AG04449 (cell line): ENCODE results near the gene HS6ST2.

ENCODE experiments used
- CTCF ChIA-PET: fragments of 350-600 bp; formaldehyde crosslinking; extraction: SDS; loops from one replicate; lab custom pipeline; 2021; ENCODE audit warnings: antibody characterized with exemption; lab: Yijun Ruan, JAX
- POLR2A ChIA-PET: fragments of 400-600, 350-600 bp; formaldehyde crosslinking; extraction: SDS; loops from one replicate; lab custom pipeline; 2020; ENCODE audit warnings: antibody characterized with exemption, inconsistent platforms; lab: Yijun Ruan, JAX
- DNase-seq: peaks from one replicate; pipeline ENCODE4 v3.0.0-alpha.2; 2010; ENCODE audit warnings: low read depth, low spot score
- H3K4me3 ChIP-seq: 2 replicates; pipeline ENCODE4 v1.5.1; 2011; ENCODE audit warnings: low read depth, mild to moderate bottlenecking, control low read depth, low read length
- TF ChIP-seq, protein P1 (sequence below): IDR thresholded peaks from one replicate; pipeline ENCODE4 v1.5.1; 2011; ENCODE audit warnings: mild to moderate bottlenecking, moderate library complexity, low read length, control low read depth, inconsistent platforms; ENCODE audit not compliant: insufficient read depth; ENCODE audit errors: missing control alignments

Gene HS6ST2

DNA sequence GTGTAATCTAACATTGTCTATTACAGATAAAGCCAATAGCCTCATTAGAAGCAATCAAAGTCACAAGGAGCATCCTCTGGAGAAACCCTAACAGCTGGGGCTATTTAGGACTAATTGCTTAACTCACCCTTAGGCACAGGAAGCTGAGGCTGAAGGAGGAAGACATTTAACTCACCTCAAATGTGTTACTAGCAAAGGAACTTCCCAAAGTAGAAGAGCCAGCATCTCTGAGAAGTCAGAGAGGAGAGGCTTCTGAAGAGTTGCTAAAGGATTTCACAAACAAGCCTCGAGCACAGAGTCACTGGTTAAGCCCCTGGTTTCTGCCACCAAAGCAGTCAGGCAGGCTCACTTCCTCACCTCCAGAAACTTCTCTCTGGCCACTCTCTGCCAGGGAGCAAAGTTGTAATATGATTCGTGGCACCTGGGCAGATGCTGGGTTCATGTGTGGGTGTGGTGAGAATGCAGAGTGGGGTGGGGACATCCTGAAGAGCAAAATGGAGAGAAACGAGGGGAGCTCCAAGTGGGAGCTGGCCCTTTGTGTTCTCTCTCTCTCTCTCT lies 201.3 kb downstream of the HS6ST2 start:
- H3K4me3 ChIP-seq, result no peak overlapping the region
- ChIA-PET POLR2A (no interaction called here), CTCF (no interaction called here)
- DNase-seq, result no peak
- TF ChIP-seq, protein P1, sequence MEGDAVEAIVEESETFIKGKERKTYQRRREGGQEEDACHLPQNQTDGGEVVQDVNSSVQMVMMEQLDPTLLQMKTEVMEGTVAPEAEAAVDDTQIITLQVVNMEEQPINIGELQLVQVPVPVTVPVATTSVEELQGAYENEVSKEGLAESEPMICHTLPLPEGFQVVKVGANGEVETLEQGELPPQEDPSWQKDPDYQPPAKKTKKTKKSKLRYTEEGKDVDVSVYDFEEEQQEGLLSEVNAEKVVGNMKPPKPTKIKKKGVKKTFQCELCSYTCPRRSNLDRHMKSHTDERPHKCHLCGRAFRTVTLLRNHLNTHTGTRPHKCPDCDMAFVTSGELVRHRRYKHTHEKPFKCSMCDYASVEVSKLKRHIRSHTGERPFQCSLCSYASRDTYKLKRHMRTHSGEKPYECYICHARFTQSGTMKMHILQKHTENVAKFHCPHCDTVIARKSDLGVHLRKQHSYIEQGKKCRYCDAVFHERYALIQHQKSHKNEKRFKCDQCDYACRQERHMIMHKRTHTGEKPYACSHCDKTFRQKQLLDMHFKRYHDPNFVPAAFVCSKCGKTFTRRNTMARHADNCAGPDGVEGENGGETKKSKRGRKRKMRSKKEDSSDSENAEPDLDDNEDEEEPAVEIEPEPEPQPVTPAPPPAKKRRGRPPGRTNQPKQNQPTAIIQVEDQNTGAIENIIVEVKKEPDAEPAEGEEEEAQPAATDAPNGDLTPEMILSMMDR, result no peak

DNA sequence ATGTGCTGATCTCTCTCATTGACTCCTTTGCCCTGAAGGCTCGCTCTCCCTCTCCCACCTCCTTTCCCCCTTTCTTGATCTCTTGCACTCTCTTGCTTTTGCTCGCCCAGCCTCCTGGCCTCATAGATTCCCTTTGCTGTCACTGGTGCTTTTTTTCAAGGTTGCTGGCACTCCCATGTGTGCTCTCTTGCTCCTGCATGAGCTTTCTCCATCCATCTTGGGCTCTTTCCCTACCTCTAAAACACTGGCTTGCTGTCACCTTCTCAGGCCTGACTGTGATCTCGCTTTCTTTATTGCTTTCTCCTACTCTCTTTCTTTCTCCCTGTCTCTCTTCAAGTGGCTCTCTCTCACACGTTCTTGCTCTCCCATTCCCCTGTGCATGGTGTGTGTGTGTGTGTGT lies 202.0 kb downstream of the HS6ST2 start:
- ChIA-PET POLR2A (no interaction called here), CTCF (no interaction called here)
- no peak overlapping the region for H3K4me3 ChIP-seq
- TF ChIP-seq, protein P1, result no peak
- no peak for DNase-seq

DNA sequence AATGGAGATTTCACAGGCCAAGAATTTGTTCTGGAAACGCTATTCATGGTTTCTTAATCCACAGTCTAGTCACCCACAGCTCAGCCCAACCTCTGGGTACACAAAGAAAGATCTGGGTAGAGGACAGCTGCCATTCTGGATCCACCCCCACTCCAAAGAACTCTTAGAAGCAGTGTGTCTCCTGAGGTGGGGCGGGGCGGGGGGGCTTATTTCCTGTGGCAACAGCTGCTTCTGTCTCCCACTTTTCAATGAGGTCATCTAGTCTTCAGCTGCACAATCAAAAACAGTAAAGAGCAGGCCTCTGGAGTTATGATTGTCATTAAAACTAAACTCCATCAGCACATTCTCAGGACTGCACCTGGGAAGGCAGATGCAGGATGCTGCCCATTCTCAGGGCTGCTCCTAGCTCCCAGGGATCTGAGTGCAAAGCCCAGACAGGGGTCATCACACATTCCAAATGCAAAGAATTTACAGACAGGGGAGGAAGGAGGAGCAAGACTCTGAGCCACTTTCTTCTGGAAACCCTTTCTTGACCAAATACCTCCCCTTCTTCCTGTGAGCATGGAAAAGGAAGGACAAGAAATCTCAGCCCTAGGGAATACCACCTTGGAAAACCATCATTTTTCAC lies 207.3 kb downstream of the HS6ST2 start:
- TF ChIP-seq, protein P1, result no peak
- CTCF ChIA-PET, result no interaction called here
- H3K4me3 ChIP-seq, result no peak overlapping the region
- no peak for DNase-seq
- POLR2A ChIA-PET, result no interaction called here

DNA sequence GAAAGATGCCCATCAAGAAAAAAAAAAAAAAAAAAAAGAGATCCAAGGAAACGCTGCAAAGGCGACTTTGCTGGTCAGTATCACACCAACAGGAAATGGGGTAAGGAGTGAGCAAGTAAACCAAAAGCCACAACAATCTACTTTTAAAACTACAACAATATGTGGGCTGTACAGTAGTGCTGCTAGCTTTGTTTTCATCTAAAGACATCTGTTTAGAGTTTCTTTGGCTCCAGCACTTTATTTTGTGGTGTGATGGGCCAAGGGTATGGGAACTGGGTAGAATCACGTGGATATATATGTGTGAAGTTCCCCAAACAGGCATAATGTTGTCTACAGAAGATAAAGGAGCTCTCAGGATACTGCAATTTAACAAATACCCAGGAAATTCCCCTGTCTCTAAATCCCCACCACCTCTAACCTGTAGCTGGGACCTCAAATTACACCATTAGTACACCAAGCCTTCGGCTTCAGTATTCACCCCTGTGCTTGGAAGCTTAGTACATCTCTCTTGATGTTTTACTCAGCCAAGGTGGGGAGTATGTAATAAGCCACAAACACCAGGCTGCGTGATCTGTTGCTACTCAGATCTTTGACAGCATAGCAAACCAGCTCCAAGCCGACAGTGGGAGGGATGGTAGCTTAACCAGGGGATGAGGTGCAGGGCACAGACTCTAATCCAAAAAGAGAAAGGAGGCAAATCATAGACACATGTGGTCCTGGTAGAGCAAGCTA lies 207.9 kb downstream of the HS6ST2 start:
- H3K4me3 ChIP-seq, result no peak overlapping the region
- CTCF ChIA-PET, result no interaction called here
- TF ChIP-seq, protein P1, result no peak

DNA sequence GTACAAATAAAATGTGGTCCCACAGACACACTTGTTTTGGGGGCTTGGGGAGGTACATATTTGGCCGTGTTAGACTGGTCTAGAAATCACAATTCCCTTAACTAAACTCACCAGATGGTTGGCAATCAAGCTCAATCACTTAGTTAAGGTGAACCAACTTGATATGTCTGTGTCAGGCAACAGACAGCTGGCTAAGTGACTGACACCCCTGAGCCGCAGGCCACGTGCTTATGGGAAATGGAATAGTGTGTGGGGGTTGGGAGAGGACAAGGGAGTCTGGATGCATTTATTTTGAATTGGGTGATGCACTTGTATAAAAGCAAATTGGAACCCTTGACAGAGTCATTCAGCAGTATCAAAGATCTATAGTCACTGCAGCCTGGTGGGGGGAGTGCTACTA lies 209.0 kb downstream of the HS6ST2 start:
- H3K4me3 ChIP-seq, result no peak overlapping the region
- ChIA-PET CTCF (no interaction called here), POLR2A (no interaction called here)
- DNase-seq, result no peak
- TF ChIP-seq, protein P1, result no peak

More for the DNA sequence above, 207.9 kb downstream of the HS6ST2 start:
- POLR2A ChIA-PET, result no interaction called here
- no peak for DNase-seq

DNA sequence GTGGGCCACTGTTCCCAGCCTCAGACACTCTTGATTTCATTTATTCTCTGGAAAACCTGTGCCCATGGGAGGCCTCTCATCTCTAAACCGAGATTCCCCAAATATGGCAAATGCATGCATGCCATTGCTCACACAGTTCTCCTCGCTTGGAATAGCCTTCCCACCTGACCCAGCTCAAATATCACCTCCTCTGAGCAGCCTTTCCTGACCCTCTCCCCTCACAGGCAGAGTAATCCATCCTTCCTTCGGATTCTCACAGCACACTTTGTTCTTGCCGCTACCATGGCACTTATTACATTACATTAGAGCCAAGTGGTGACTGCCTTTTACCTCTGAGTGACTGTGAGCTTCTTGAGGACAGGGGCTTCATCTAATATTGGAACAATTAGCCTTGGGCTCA lies 209.5 kb downstream of the HS6ST2 start:
- no peak for DNase-seq
- no peak overlapping the region for H3K4me3 ChIP-seq
- CTCF ChIA-PET, result no interaction called here
- POLR2A ChIA-PET, result no interaction called here
- TF ChIP-seq, protein P1, result no peak
